ENCODE measurements around the gene TSEN2.

Gene TSEN2

GRCh38 chr3:12440927-12441714 is 43.2 kb upstream of the TSEN2 start:
- Histone ChIP-seq H3K4me3 (ENCODE audit: insufficient read depth, low read length, poor library complexity, severe bottlenecking) (no peak overlapping the region), H3K4me2 (ENCODE audit: low read depth, low read length, poor library complexity, severe bottlenecking) (no peak overlapping the region), H3K9ac (ENCODE audit: low read length) (no peak overlapping the region), H3K27ac (ENCODE audit: low read depth, low read length) (no peak overlapping the region), H3F3A (ENCODE audit: insufficient read depth) (no peaks in the 10 kb centered on the region), H3K79me2 (ENCODE audit: insufficient read depth, low read length) (no peaks in the 10 kb centered on the region), H4K20me1 (ENCODE audit: low read depth, low read length) (no peaks in the 10 kb centered on the region), H3K9me3 (ENCODE audit: insufficient read depth, low read length) (no peaks in the 10 kb centered on the region), H3K36me3 (ENCODE audit: low read length) (no peaks in the 10 kb centered on the region), H3K27me3 (ENCODE audit: low read length) (no peaks in the 10 kb centered on the region), H2AFZ (ENCODE audit: low read depth, low read length, severe bottlenecking) (no peak overlapping the region), H3K9me2 (replicated peaks; ENCODE audit: insufficient read depth, low read length) (no peaks in the 10 kb centered on the region)
- TF ChIP-seq EZH2phosphoT487 (conservative IDR thresholded peaks at IDR 0.05; ENCODE audit: low read length) (no peak), CTCF (IDR thresholded peaks at IDR 0.05; ENCODE audit: insufficient read depth, low read length, poor library complexity, severe bottlenecking) (no peak)

DNA sequence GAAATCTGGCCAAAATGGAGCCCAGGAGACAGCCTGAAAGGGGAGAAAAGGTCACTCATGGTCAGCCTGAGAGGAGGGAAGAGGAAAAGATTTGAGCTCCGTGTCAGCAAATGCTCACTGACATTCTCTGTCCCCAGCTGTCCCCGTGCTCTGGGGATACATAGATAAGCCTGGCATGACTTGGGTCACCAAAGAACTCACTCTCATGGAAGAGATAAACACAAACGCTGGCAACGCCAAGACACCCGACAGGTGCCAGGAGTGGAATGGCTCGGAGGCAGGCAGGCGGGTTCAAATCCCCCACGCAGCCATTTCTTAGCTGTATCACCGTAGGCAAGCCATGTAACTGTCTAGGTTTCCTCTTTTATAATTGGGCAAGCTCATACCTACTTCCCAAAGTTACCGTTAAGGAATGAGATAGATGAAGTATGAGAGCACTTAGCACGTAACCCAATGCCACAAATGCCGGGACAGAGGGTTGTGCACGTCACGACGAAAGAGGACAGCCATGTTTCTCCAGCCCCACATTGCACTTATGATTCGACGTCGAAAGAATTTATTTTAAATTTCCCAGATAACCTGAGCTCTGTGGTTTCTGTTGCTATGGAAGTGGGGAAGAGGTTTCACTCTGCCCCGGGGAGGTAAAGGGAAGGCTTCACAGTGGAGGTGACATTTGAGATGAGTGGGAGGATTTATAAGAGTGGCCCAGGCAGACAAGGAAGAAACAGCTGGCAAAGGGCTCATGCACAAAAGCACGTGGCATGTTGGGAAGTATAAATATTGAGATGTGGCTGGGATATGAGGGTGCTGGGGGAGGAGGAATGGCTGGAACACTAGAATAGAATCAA is 41.4 kb upstream of the TSEN2 start:
- H3K79me2 ChIP-seq (ENCODE audit: insufficient read depth, low read length) = no peaks in the 10 kb centered on the region
- H2AFZ ChIP-seq (ENCODE audit: low read depth, low read length, severe bottlenecking) = no peak overlapping the region
- no peaks in the 10 kb centered on the region for H3K36me3 ChIP-seq (ENCODE audit: low read length)
- H3K9ac ChIP-seq (ENCODE audit: low read length) = no peak overlapping the region
- no peak overlapping the region for H3K4me3 ChIP-seq (ENCODE audit: insufficient read depth, low read length, poor library complexity, severe bottlenecking)
- no peaks in the 10 kb centered on the region for H3F3A ChIP-seq (ENCODE audit: insufficient read depth)
- no peak overlapping the region for H3K4me2 ChIP-seq (ENCODE audit: low read depth, low read length, poor library complexity, severe bottlenecking)
- H3K27ac ChIP-seq (ENCODE audit: low read depth, low read length) = no peak overlapping the region
- no peaks in the 10 kb centered on the region for H3K9me3 ChIP-seq (ENCODE audit: insufficient read depth, low read length)
- no peaks in the 10 kb centered on the region for H4K20me1 ChIP-seq (ENCODE audit: low read depth, low read length)
- no peaks in the 10 kb centered on the region for H3K9me2 ChIP-seq (replicated peaks; ENCODE audit: insufficient read depth, low read length)
- TF ChIP-seq CTCF (IDR thresholded peaks at IDR 0.05; ENCODE audit: insufficient read depth, low read length, poor library complexity, severe bottlenecking) (no peak), EZH2phosphoT487 (conservative IDR thresholded peaks at IDR 0.05; ENCODE audit: low read length) (no peak)
- no peaks in the 10 kb centered on the region for H3K27me3 ChIP-seq (ENCODE audit: low read length)

GRCh38 chr3:12443781-12444522 is 40.3 kb upstream of the TSEN2 start:
- no peaks in the 10 kb centered on the region for H3K9me3 ChIP-seq (ENCODE audit: insufficient read depth, low read length)
- H3F3A ChIP-seq (ENCODE audit: insufficient read depth) = no peaks in the 10 kb centered on the region
- TF ChIP-seq EZH2phosphoT487 (conservative IDR thresholded peaks at IDR 0.05; ENCODE audit: low read length) (no peak), CTCF (IDR thresholded peaks at IDR 0.05; ENCODE audit: insufficient read depth, low read length, poor library complexity, severe bottlenecking) (no peak)
- H3K4me3 ChIP-seq (ENCODE audit: insufficient read depth, low read length, poor library complexity, severe bottlenecking) = no peak overlapping the region
- H3K9ac ChIP-seq (ENCODE audit: low read length) = no peak overlapping the region
- H3K4me2 ChIP-seq (ENCODE audit: low read depth, low read length, poor library complexity, severe bottlenecking) = no peak overlapping the region
- no peaks in the 10 kb centered on the region for H3K79me2 ChIP-seq (ENCODE audit: insufficient read depth, low read length)
- no peaks in the 10 kb centered on the region for H4K20me1 ChIP-seq (ENCODE audit: low read depth, low read length)
- H3K27me3 ChIP-seq (ENCODE audit: low read length) = no peaks in the 10 kb centered on the region
- H2AFZ ChIP-seq (ENCODE audit: low read depth, low read length, severe bottlenecking) = no peak overlapping the region
- H3K9me2 ChIP-seq (replicated peaks; ENCODE audit: insufficient read depth, low read length) = no peaks in the 10 kb centered on the region
- H3K27ac ChIP-seq (ENCODE audit: low read depth, low read length) = no peak overlapping the region
- no peaks in the 10 kb centered on the region for H3K36me3 ChIP-seq (ENCODE audit: low read length)
